SK-N-SH (cell line): ENCODE data around the gene ZNF732. TPM values are rescaled to one million over a fixed set of nuclear protein-coding genes. Genes with fewer than 3 reads are reported as not detected.
A peak's percentile ranks its signal among the peaks of the same experiment; 100 is the strongest.

Experiments used
- CTCF ChIA-PET: fragments of 300-600, 350-600 bp; formaldehyde crosslinking; extraction: SDS; loops from one replicate; lab custom pipeline; 2021; lab: Yijun Ruan, JAX
- POLR2A ChIA-PET: fragments of 350-600 bp; sonication (Branson Sonifier 250); formaldehyde crosslinking; extraction: SDS; loops from one replicate; lab custom pipeline; 2020; ENCODE audit warnings: antibody characterized with exemption, inconsistent platforms; lab: Yijun Ruan, JAX
- DNase-seq: peaks from one replicate; pipeline ENCODE4 v3.0.0; 2012
- H2AFZ ChIP-seq: fragments of 200-600 bp; sonication (generic); 2 replicates; pipeline ENCODE4 v1.8.1; 2016; ENCODE audit warnings: antibody characterized with exemption, mild to moderate bottlenecking, low read depth
- H3F3A ChIP-seq: fragments of 200-600 bp; sonication (generic); replicated peaks from 2 replicates; pipeline ENCODE3; 2016; ENCODE audit warnings: antibody characterized with exemption, mild to moderate bottlenecking; ENCODE audit not compliant: insufficient read depth
- H3K27ac ChIP-seq, 2 experiments: fragments of 200-500 bp in 1 of 2; fragments of 200-600 bp in 1 of 2; sonication (Bioruptor generic) in 1 of 2; sonication (generic), shearing (Covaris generic) in 1 of 2; 2 replicates each; pipeline versions ENCODE4 v1.5.1 to v1.6.1; 2014 to 2016; ENCODE audit warnings: low read depth in 2 of 2, inconsistent platforms in 1 of 2, low read length in 1 of 2, mild to moderate bottlenecking in 1 of 2, mixed read lengths in 1 of 2
- H3K27me3 ChIP-seq: fragments of 200-600 bp; sonication (generic), shearing (Covaris generic); 2 replicates; pipeline ENCODE4 v1.6.1; 2016; ENCODE audit warnings: mixed run types; ENCODE audit not compliant: insufficient read depth
- H3K36me3 ChIP-seq, 2 experiments: fragments of 200-500 bp in 1 of 2; fragments of 200-600 bp in 1 of 2; sonication (Bioruptor generic) in 1 of 2; sonication (generic) in 1 of 2; replicated peaks in 1 of 2; 2 replicates each; pipeline versions ENCODE3 to v1.5.1; 2014 to 2016; ENCODE audit warnings: low read length in 1 of 2, mild to moderate bottlenecking in 1 of 2; ENCODE audit not compliant: insufficient read depth in 2 of 2, control insufficient read depth in 1 of 2
- H3K4me1 ChIP-seq, 2 experiments: fragments of 200-500 bp in 1 of 2; fragments of 200-600 bp in 1 of 2; sonication (Bioruptor generic) in 1 of 2; sonication (generic), shearing (Covaris generic) in 1 of 2; 2 replicates each; pipeline versions ENCODE4 v1.5.1 to v1.6.1; 2014 to 2016; ENCODE audit warnings: low read depth in 1 of 2, low read length in 1 of 2, mixed run types in 1 of 2; ENCODE audit not compliant: insufficient read depth in 2 of 2, control insufficient read depth in 1 of 2
- H3K4me2 ChIP-seq: fragments of 200-600 bp; sonication (generic), shearing (Covaris generic); 2 replicates; pipeline ENCODE4 v1.6.1; 2017; ENCODE audit warnings: mixed run types
- H3K4me3 ChIP-seq, 2 experiments: fragments of 200-500 bp in 1 of 2; fragments of 200-600 bp in 1 of 2; sonication (Bioruptor generic) in 1 of 2; sonication (generic), shearing (Covaris generic) in 1 of 2; 2 replicates each; pipeline versions ENCODE4 v1.5.1 to v1.8.1; 2014 to 2016; ENCODE audit warnings: low read depth in 2 of 2, inconsistent platforms in 1 of 2, low read length in 1 of 2, mild to moderate bottlenecking in 1 of 2, mixed read lengths in 1 of 2, moderate library complexity in 1 of 2
- H3K79me2 ChIP-seq: fragments of 200-600 bp; sonication (generic); 2 replicates; pipeline ENCODE4 v1.8.1; 2017; ENCODE audit warnings: mild to moderate bottlenecking; ENCODE audit not compliant: insufficient read depth
- H3K9ac ChIP-seq: fragments of 200-600 bp; sonication (generic); 2 replicates; pipeline ENCODE4 v1.6.1; 2017; ENCODE audit warnings: mixed run types
- H3K9me2 ChIP-seq: fragments of 200-600 bp; sonication (generic); 2 replicates; pipeline ENCODE4 v1.6.1; 2017; ENCODE audit warnings: mixed run types
- H3K9me3 ChIP-seq: fragments of 200-600 bp; sonication (generic); 2 replicates; pipeline ENCODE4 v1.6.1; 2017; ENCODE audit warnings: mixed run types, mild to moderate bottlenecking, moderate library complexity
- H4K20me1 ChIP-seq: fragments of 200-600 bp; sonication (generic); 2 replicates; pipeline ENCODE4 v1.6.1; 2017; ENCODE audit warnings: mild to moderate bottlenecking, mixed run types; ENCODE audit not compliant: insufficient read depth
- CHD2 ChIP-seq: fragments of 150-350 bp; IDR thresholded peaks from 2 replicates; pipeline ENCODE4 v1.6.1; 2018; ENCODE audit warnings: low read length; ENCODE audit not compliant: partially characterized antibody
- EP300 ChIP-seq, 2 experiments: IDR thresholded peaks; 2 replicates each; pipeline versions ENCODE4 v1.4.0 to v1.6.1; 2012; ENCODE audit warnings: borderline replicate concordance in 1 of 2, low read depth in 1 of 2, low read length in 1 of 2
- JUND ChIP-seq: IDR thresholded peaks from 2 replicates; pipeline ENCODE4 v1.4.0; 2012
- MXI1 ChIP-seq: IDR thresholded peaks from 2 replicates; pipeline ENCODE4 v1.6.1; 2012; ENCODE audit warnings: mild to moderate bottlenecking, low read depth, low read length, improper control_type of control experiment
- NFIC ChIP-seq: IDR thresholded peaks from 2 replicates; pipeline ENCODE4 v1.4.0; 2012; ENCODE audit warnings: borderline replicate concordance
- POLR2AphosphoS5 ChIP-seq: IDR thresholded peaks from 2 replicates; pipeline ENCODE4 v1.6.1; 2012; ENCODE audit warnings: low read depth, low read length
- RAD21 ChIP-seq: IDR thresholded peaks from 2 replicates; pipeline ENCODE4 v1.6.1; 2012; ENCODE audit warnings: mild to moderate bottlenecking, low read length
- TCF12 ChIP-seq: IDR thresholded peaks from 2 replicates; pipeline ENCODE4 v1.4.0; 2012
- WGBS: methylation state at CpG from one replicate; pipeline ENCODE4 v1.1.6; 2017; ENCODE audit warnings: low lambda C conversion rate; 5-methylcytosine and 5-hydroxymethylcytosine counted together
- polyA plus RNA-seq, 3 experiments: library from polyadenylated mRNA; depleted of rRNA; stranded (reverse); fragments of >200 nt; gene quantifications; 2 replicates each; pipeline ENCODE4 v1.2.3, GENCODE V29; 2012
- TF ChIP-seq, protein P1 (sequence below): IDR thresholded peaks from 2 replicates; pipeline ENCODE4 v1.4.0; 2012; ENCODE audit warnings: low read depth, borderline replicate concordance
- TF ChIP-seq, protein P2 (sequence below): fragments of 200-600 bp; sonication (generic); IDR thresholded peaks from 2 replicates; pipeline ENCODE4 v1.6.1; 2017; ENCODE audit warnings: antibody characterized with exemption, mild to moderate bottlenecking, moderate library complexity

ZNF732 gene
- polyA plus RNA-seq, 1 of the 3 experiments (the other 2 are of a cell fraction), result 0.05 TPM

DNA sequence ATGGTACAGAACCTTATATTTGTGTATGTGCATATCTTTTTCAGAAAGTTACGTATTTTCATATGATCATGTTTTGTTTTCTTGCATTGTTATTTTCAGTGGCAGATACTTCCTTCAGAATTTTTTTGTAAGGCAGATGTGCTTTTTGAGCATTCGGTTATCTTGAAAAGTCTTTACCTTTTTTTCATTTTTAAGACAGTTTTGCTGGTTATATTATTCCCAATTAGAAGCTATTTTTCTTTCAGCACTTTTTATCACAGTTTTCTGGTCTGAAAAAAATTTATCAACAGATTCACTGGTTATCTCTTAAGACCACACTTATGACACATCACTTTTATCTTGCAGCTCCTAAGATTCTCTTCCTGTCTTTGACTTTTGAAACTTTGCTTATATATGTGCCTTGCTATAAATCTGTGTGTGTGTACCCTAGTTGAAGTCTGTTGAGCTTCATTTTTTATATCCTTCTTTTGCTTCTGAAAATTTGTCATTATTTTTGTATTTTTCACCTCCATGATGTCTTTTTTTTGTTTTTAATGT, 53.1 kb downstream of the ZNF732 start:
- TF ChIP-seq RAD21, result no peak
- no peak for TF ChIP-seq POLR2AphosphoS5
- no peak for TF ChIP-seq JUND
- no peak for TF ChIP-seq NFIC
- TF ChIP-seq EP300 (IDR thresholded peaks at IDR 0.05; ENCODE audit: borderline replicate concordance in 1 of 2, low read depth in 1 of 2, low read length in 1 of 2), result no peak
- ChIA-PET POLR2A (no interaction called here), CTCF (interaction anchor here (0.7 kb wide), 1 partner anchor 22 kb away, joined by 3 read pairs; no protein-coding TSS in a partner anchor)
- Histone ChIP-seq H3K9me3 (peaks cover 45% of the 10 kb centered on the region), H2AFZ (no peak overlapping the region), H3K9ac (no peak overlapping the region), H3K4me2 (no peak overlapping the region), H3K36me3 (no peaks in the 10 kb centered on the region), H4K20me1 (no peaks in the 10 kb centered on the region), H3K27me3 (no peaks in the 10 kb centered on the region), H3K79me2 (no peaks in the 10 kb centered on the region), H3F3A (no peaks in the 10 kb centered on the region), H3K9me2 (no peaks in the 10 kb centered on the region), H3K27ac (no peak overlapping the region), H3K4me1 (no peaks in the 10 kb centered on the region), H3K4me3 (no peak overlapping the region)
- 60% methylated on average over 2 of the region's 2 CpGs for WGBS
- DNase-seq, result no peak

GRCh38 chr4:244471-244870, 60.8 kb downstream of the ZNF732 start:
- ChIA-PET CTCF (interaction anchor here (0.6 kb wide), 1 partner anchor 11 kb away, joined by 3 read pairs; no protein-coding TSS in a partner anchor), POLR2A (no interaction called here)
- Histone ChIP-seq H3K9ac (no peak overlapping the region), H3K79me2 (no peaks in the 10 kb centered on the region), H3F3A (no peaks in the 10 kb centered on the region), H3K27ac (no peak overlapping the region), H2AFZ (no peak overlapping the region), H3K9me3 (peaks cover 20% of the 10 kb centered on the region), H3K36me3 (no peaks in the 10 kb centered on the region), H3K9me2 (no peaks in the 10 kb centered on the region), H3K27me3 (no peaks in the 10 kb centered on the region), H4K20me1 (no peaks in the 10 kb centered on the region), H3K4me3 (no peak overlapping the region), H3K4me1 (no peaks in the 10 kb centered on the region), H3K4me2 (no peak overlapping the region)
- 83% methylated on average over 7 of the region's 7 CpGs for WGBS
- no peak for DNase-seq
- TF ChIP-seq CHD2, result no peak
- TF ChIP-seq, protein P1, sequence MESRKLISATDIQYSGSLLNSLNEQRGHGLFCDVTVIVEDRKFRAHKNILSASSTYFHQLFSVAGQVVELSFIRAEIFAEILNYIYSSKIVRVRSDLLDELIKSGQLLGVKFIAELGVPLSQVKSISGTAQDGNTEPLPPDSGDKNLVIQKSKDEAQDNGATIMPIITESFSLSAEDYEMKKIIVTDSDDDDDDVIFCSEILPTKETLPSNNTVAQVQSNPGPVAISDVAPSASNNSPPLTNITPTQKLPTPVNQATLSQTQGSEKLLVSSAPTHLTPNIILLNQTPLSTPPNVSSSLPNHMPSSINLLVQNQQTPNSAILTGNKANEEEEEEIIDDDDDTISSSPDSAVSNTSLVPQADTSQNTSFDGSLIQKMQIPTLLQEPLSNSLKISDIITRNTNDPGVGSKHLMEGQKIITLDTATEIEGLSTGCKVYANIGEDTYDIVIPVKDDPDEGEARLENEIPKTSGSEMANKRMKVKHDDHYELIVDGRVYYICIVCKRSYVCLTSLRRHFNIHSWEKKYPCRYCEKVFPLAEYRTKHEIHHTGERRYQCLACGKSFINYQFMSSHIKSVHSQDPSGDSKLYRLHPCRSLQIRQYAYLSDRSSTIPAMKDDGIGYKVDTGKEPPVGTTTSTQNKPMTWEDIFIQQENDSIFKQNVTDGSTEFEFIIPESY, result no peak
- TF ChIP-seq, protein P2, sequence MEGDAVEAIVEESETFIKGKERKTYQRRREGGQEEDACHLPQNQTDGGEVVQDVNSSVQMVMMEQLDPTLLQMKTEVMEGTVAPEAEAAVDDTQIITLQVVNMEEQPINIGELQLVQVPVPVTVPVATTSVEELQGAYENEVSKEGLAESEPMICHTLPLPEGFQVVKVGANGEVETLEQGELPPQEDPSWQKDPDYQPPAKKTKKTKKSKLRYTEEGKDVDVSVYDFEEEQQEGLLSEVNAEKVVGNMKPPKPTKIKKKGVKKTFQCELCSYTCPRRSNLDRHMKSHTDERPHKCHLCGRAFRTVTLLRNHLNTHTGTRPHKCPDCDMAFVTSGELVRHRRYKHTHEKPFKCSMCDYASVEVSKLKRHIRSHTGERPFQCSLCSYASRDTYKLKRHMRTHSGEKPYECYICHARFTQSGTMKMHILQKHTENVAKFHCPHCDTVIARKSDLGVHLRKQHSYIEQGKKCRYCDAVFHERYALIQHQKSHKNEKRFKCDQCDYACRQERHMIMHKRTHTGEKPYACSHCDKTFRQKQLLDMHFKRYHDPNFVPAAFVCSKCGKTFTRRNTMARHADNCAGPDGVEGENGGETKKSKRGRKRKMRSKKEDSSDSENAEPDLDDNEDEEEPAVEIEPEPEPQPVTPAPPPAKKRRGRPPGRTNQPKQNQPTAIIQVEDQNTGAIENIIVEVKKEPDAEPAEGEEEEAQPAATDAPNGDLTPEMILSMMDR, result peak; percentile 30; the same call in 1 of the 2 replicates
- no peak for TF ChIP-seq MXI1
- TF ChIP-seq TCF12, result no peak
